OCI-LY7 (cell line): ENCODE data around the gene HOXB8. TPM values are rescaled to one million over a fixed set of nuclear protein-coding genes. Genes with fewer than 3 reads are reported as not detected.

Experiments used
- BruUV-seq: library from RNA; stranded (reverse); fragments of 400-500 nt; replicated peaks from 2 replicates; lab custom pipeline; 2021; lab: Mats Ljungman, UMichigan
- CTCF ChIA-PET: fragments of 300-600 bp; sonication (Branson Sonifier 250); formaldehyde crosslinking; loops from one replicate; lab custom pipeline; 2022; ENCODE audit warnings: antibody characterized with exemption; ENCODE audit not compliant: unreplicated experiment; lab: Charles Lee
- POLR2A ChIA-PET: fragments of 300-600 bp; sonication (Branson Sonifier 250); formaldehyde crosslinking; loops from one replicate; lab custom pipeline; 2022; ENCODE audit warnings: antibody characterized with exemption; lab: Charles Lee
- DNase-seq: peaks from one replicate; pipeline ENCODE4 v3.0.0-alpha.2; 2015; ENCODE audit warnings: low spot score
- H2AFZ ChIP-seq: fragments of 200-600 bp; sonication (generic), shearing (Covaris generic); 2 replicates; pipeline ENCODE4 v1.6.1; 2014; ENCODE audit warnings: mild to moderate bottlenecking, antibody characterized with exemption, low read length, moderate library complexity
- H3K27ac ChIP-seq: fragments of 200-600 bp; sonication (generic); 2 replicates; pipeline ENCODE4 v1.5.1; 2014; ENCODE audit warnings: mixed run types, low read depth, mild to moderate bottlenecking, moderate library complexity, low read length, inconsistent platforms; ENCODE audit not compliant: poor library complexity, severe bottlenecking
- H3K36me3 ChIP-seq: fragments of 200-600 bp; sonication (generic); 2 replicates; pipeline ENCODE4 v1.6.1; 2014; ENCODE audit warnings: mild to moderate bottlenecking, antibody characterized with exemption, low read length, moderate library complexity, mixed read lengths; ENCODE audit not compliant: insufficient read depth
- H3K4me1 ChIP-seq: fragments of 200-600 bp; sonication (generic); 2 replicates; pipeline ENCODE4 v1.5.1; 2014; ENCODE audit warnings: mild to moderate bottlenecking, low read length; ENCODE audit not compliant: insufficient read depth, poor library complexity, severe bottlenecking
- H3K4me2 ChIP-seq: fragments of 200-600 bp; sonication (generic); 2 replicates; pipeline ENCODE4 v1.6.1; 2014; ENCODE audit warnings: mild to moderate bottlenecking, low read length
- H3K4me3 ChIP-seq: fragments of 200-600 bp; sonication (generic); 2 replicates; pipeline ENCODE4 v1.5.1; 2014; ENCODE audit warnings: mild to moderate bottlenecking, low read depth, low read length; ENCODE audit not compliant: poor library complexity, severe bottlenecking
- H3K79me2 ChIP-seq: fragments of 200-600 bp; sonication (generic); 2 replicates; pipeline ENCODE4 v1.6.1; 2016; ENCODE audit warnings: low read depth, mild to moderate bottlenecking, low read length, moderate library complexity, mixed read lengths; ENCODE audit not compliant: insufficient read depth
- H3K9me2 ChIP-seq: fragments of 200-600 bp; sonication (generic); 2 replicates; pipeline ENCODE4 v1.6.1; 2016; ENCODE audit warnings: mild to moderate bottlenecking, low read length, mixed read lengths; ENCODE audit not compliant: insufficient read depth
- H3K9me3 ChIP-seq: fragments of 200-600 bp; sonication (generic); 2 replicates; pipeline ENCODE4 v1.6.1; 2014; ENCODE audit warnings: mild to moderate bottlenecking, mixed run types, low read length, mixed read lengths
- H4K20me1 ChIP-seq: fragments of 200-600 bp; sonication (generic); 2 replicates; pipeline ENCODE4 v1.6.1; 2014; ENCODE audit warnings: mild to moderate bottlenecking, antibody characterized with exemption, low read length, moderate library complexity, mixed read lengths; ENCODE audit not compliant: insufficient read depth
- CTCF ChIP-seq: fragments of 200-600 bp; sonication (generic); conservative IDR thresholded peaks from 2 replicates; pipeline ENCODE4 v1.5.1; 2014; ENCODE audit warnings: mild to moderate bottlenecking, antibody characterized with exemption, low read length, moderate library complexity, mixed read lengths
- EZH2phosphoT487 ChIP-seq: fragments of 200-600 bp; sonication (generic); IDR thresholded peaks from 2 replicates; pipeline ENCODE4 v1.6.1; 2018; ENCODE audit warnings: low read depth, borderline replicate concordance, mild to moderate bottlenecking, mixed run types, antibody characterized with exemption, low read length, moderate library complexity, mixed read lengths
- intact Hi-C: fragments of 100-400 bp; cut with micrococcal nuclease; formaldehyde crosslinking; loops from one replicate; pipeline ENCODE4 v1.10.0; 2022; ENCODE audit not compliant: unreplicated experiment
- total RNA-seq, 2 experiments: library from RNA; depleted of rRNA in 1 of 2; stranded (reverse); fragments of >200 nt in 1 of 2; shearing (Covaris generic) in 1 of 2; gene quantifications; 2 replicates each; pipeline ENCODE4 v1.2.3, GENCODE V29; 2014 to 2022

The HOXB8 gene
- total RNA-seq, 2 experiments from 2014 or later, result not detected

GRCh38 chr17:48655913-48656312 lies 40.8 kb upstream of the HOXB8 start:
- TF ChIP-seq EZH2phosphoT487, result no peak
- TF ChIP-seq CTCF, result no peak
- H3K4me1 ChIP-seq, result no peaks in the 10 kb centered on the region
- no peak for DNase-seq
- H4K20me1 ChIP-seq, result no peaks in the 10 kb centered on the region
- intact Hi-C loops, result no loop called here
- no peak overlapping the region for H2AFZ ChIP-seq
- POLR2A ChIA-PET, result no interaction called here
- H3K9me3 ChIP-seq, result no peaks in the 10 kb centered on the region
- no peak overlapping the region for H3K27ac ChIP-seq
- no peaks in the 10 kb centered on the region for H3K9me2 ChIP-seq
- H3K36me3 ChIP-seq, result no peaks in the 10 kb centered on the region
- H3K79me2 ChIP-seq, result no peaks in the 10 kb centered on the region
- no TSS peak for BruUV-seq
- CTCF ChIA-PET, result no interaction called here
- H3K4me2 ChIP-seq, result no peak overlapping the region
- H3K4me3 ChIP-seq, result no peak overlapping the region

- ChIA-PET POLR2A (interaction anchor here (0.7 kb wide), 1 partner anchor 83 kb away, joined by 3 read pairs; no protein-coding TSS in a partner anchor), CTCF (no interaction called here)
- Histone ChIP-seq H3K27ac (no peak overlapping the region), H2AFZ (no peak overlapping the region), H3K4me3 (no peak overlapping the region), H3K4me2 (no peak overlapping the region), H3K9me2 (no peaks in the 10 kb centered on the region), H3K79me2 (no peaks in the 10 kb centered on the region), H3K4me1 (no peaks in the 10 kb centered on the region), H4K20me1 (no peaks in the 10 kb centered on the region), H3K36me3 (no peaks in the 10 kb centered on the region), H3K9me3 (no peaks in the 10 kb centered on the region)
- intact Hi-C loops, result no loop called here
- no peak for DNase-seq
- TF ChIP-seq EZH2phosphoT487, result no peak
- no peak for TF ChIP-seq CTCF
- BruUV-seq, result no TSS peak
Observed at GRCh38 chr17:48649741-48650140, 34.6 kb upstream of the HOXB8 start.

- H3K79me2 ChIP-seq, result no peaks in the 10 kb centered on the region
- BruUV-seq, result no TSS peak
- no peak overlapping the region for H2AFZ ChIP-seq
- H3K4me3 ChIP-seq, result no peak overlapping the region
- H4K20me1 ChIP-seq, result no peaks in the 10 kb centered on the region
- TF ChIP-seq EZH2phosphoT487 (no peak), CTCF (no peak)
- DNase-seq, result no peak
- ChIA-PET CTCF (no interaction called here), POLR2A (no interaction called here)
- no peaks in the 10 kb centered on the region for H3K36me3 ChIP-seq
- H3K9me3 ChIP-seq, result no peaks in the 10 kb centered on the region
- no peaks in the 10 kb centered on the region for H3K9me2 ChIP-seq
- no peak overlapping the region for H3K27ac ChIP-seq
- peak overlapping the region; percentile 51; the same call in 1 of the 2 replicates for H3K4me2 ChIP-seq
- no peaks in the 10 kb centered on the region for H3K4me1 ChIP-seq
- intact Hi-C loops, result no loop called here
Observed at GRCh38 chr17:48647963-48648245, 32.8 kb upstream of the HOXB8 start.
